Sigmoid colon (tissue), 4 donors: ENCODE results near the gene PDCD4.

Experiments
- EP300 ChIP-seq, 4 donors: sonication (generic); formaldehyde crosslinking; IDR thresholded peaks; one replicate each; pipeline ENCODE4 v1.6.1; 2017; ENCODE audit warnings: antibody characterized with exemption in 4 of 4
- POLR2A ChIP-seq, 2 donors: fragments of 450-650 bp; IDR thresholded peaks; one replicate each; pipeline ENCODE4 v1.6.1; 2016; ENCODE audit warnings: antibody characterized with exemption in 2 of 2, mild to moderate bottlenecking in 2 of 2, moderate library complexity in 2 of 2
- POLR2AphosphoS5 ChIP-seq, 4 donors: sonication (generic); formaldehyde crosslinking; IDR thresholded peaks; one replicate each; pipeline ENCODE4 v1.6.1; 2017; ENCODE audit warnings: antibody characterized with exemption in 4 of 4
- TF ChIP-seq, protein P1 (sequence below), 4 experiments: fragments of 450-650 bp in 3 of 4; fragments of 200-600 bp in 1 of 4; IDR thresholded peaks; one replicate each; pipeline ENCODE4 v1.5.1; 2016 to 2019; ENCODE audit warnings: antibody characterized with exemption in 4 of 4, mild to moderate bottlenecking in 3 of 4, moderate library complexity in 2 of 4

GRCh38 chr10:110827875-110828274, 43.9 kb upstream of the PDCD4 start:
- peak in 1 of 4 donors; percentile 20 for TF ChIP-seq EP300 (IDR thresholded peaks at IDR 0.05)
- no peak for TF ChIP-seq POLR2A (IDR thresholded peaks at IDR 0.05)
- TF ChIP-seq, protein P1, sequence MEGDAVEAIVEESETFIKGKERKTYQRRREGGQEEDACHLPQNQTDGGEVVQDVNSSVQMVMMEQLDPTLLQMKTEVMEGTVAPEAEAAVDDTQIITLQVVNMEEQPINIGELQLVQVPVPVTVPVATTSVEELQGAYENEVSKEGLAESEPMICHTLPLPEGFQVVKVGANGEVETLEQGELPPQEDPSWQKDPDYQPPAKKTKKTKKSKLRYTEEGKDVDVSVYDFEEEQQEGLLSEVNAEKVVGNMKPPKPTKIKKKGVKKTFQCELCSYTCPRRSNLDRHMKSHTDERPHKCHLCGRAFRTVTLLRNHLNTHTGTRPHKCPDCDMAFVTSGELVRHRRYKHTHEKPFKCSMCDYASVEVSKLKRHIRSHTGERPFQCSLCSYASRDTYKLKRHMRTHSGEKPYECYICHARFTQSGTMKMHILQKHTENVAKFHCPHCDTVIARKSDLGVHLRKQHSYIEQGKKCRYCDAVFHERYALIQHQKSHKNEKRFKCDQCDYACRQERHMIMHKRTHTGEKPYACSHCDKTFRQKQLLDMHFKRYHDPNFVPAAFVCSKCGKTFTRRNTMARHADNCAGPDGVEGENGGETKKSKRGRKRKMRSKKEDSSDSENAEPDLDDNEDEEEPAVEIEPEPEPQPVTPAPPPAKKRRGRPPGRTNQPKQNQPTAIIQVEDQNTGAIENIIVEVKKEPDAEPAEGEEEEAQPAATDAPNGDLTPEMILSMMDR (IDR thresholded peaks at IDR 0.05) = no peak
- peak; percentile 32 to 65 (median 58) for TF ChIP-seq POLR2AphosphoS5 (IDR thresholded peaks at IDR 0.05)
